Adipocyte (in vitro differentiated cells): ENCODE measurements around the gene EFEMP1.
"Not testable (repeated sequence)": the region's sequence is repeated elsewhere in the genome, so short reads cannot be mapped to it uniquely, and the experiment has no call there.

ENCODE experiments used
- DNase-seq: peaks from one replicate; pipeline ENCODE4 v3.0.0-alpha.2; 2015; ENCODE audit warnings: low read depth
- H3K27me3 ChIP-seq: replicated peaks from 2 replicates; pipeline ENCODE4 v1.7.0; 2013; ENCODE audit warnings: mild to moderate bottlenecking, low read length, moderate library complexity; ENCODE audit not compliant: control insufficient read depth, insufficient read depth
- H3K36me3 ChIP-seq: 2 replicates; pipeline ENCODE4 v1.7.0; 2013; ENCODE audit warnings: low read length, mild to moderate bottlenecking, moderate library complexity; ENCODE audit not compliant: control insufficient read depth, insufficient read depth, severe bottlenecking
- H3K4me1 ChIP-seq: 2 replicates; pipeline ENCODE4 v1.7.0; 2013; ENCODE audit warnings: mild to moderate bottlenecking, low read length, moderate library complexity; ENCODE audit not compliant: control insufficient read depth, insufficient read depth
- H3K4me3 ChIP-seq: 2 replicates; pipeline ENCODE4 v1.7.0; 2013; ENCODE audit warnings: mild to moderate bottlenecking, low read length, moderate library complexity
- H3K9ac ChIP-seq: 2 replicates; pipeline ENCODE4 v1.7.0; 2013; ENCODE audit warnings: mild to moderate bottlenecking, low read length, moderate library complexity
- H3K9me3 ChIP-seq: 2 replicates; pipeline ENCODE4 v1.7.0; 2013; ENCODE audit warnings: mild to moderate bottlenecking, low read length, moderate library complexity; ENCODE audit not compliant: control insufficient read depth

Gene EFEMP1

GRCh38 chr2:55843994-55844345, 79.6 kb downstream of the EFEMP1 start:
- peaks cover 34% of the 10 kb centered on the region for H3K4me1 ChIP-seq
- H3K4me3 ChIP-seq: no peak overlapping the region
- no peak for DNase-seq
- no peaks in the 10 kb centered on the region for H3K36me3 ChIP-seq
- no peaks in the 10 kb centered on the region for H3K9me3 ChIP-seq
- no peak overlapping the region for H3K9ac ChIP-seq
- H3K27me3 ChIP-seq: no peaks in the 10 kb centered on the region

- H3K4me1 ChIP-seq: peaks cover 34% of the 10 kb centered on the region
- H3K4me3 ChIP-seq: no peak overlapping the region
- DNase-seq: peak; percentile 78
- no peak overlapping the region for H3K9ac ChIP-seq
- H3K36me3 ChIP-seq: no peaks in the 10 kb centered on the region
- no peaks in the 10 kb centered on the region for H3K27me3 ChIP-seq
- H3K9me3 ChIP-seq: no peaks in the 10 kb centered on the region
These were observed 80.2 kb downstream of the EFEMP1 start for GRCh38 chr2:55843096-55843993.

GRCh38 chr2:55842046-55842445, 81.5 kb downstream of the EFEMP1 start:
- no peak overlapping the region for H3K4me3 ChIP-seq
- no peak for DNase-seq
- no peaks in the 10 kb centered on the region for H3K27me3 ChIP-seq

GRCh38 chr2:55840460-55840859, 83.1 kb downstream of the EFEMP1 start:
- no peak for DNase-seq
- no peaks in the 10 kb centered on the region for H3K9me3 ChIP-seq
- no peaks in the 10 kb centered on the region for H3K27me3 ChIP-seq
- H3K36me3 ChIP-seq: no peaks in the 10 kb centered on the region
- no peak overlapping the region for H3K9ac ChIP-seq
- H3K4me3 ChIP-seq: no peak overlapping the region
- peaks cover 34% of the 10 kb centered on the region for H3K4me1 ChIP-seq

More at GRCh38 chr2:55842046-55842445, 81.5 kb downstream of the EFEMP1 start:
- H3K4me1 ChIP-seq: peaks cover 34% of the 10 kb centered on the region
- no peaks in the 10 kb centered on the region for H3K9me3 ChIP-seq
- H3K36me3 ChIP-seq: no peaks in the 10 kb centered on the region
- H3K9ac ChIP-seq: no peak overlapping the region

GRCh38 chr2:55839182-55839819, 84.3 kb downstream of the EFEMP1 start:
- Histone ChIP-seq H3K9ac (no peak overlapping the region), H3K4me3 (no peak overlapping the region), H3K27me3 (no peaks in the 10 kb centered on the region), H3K9me3 (no peaks in the 10 kb centered on the region), H3K36me3 (no peaks in the 10 kb centered on the region), H3K4me1 (peaks cover 27% of the 10 kb centered on the region)
- DNase-seq: peak; percentile 40

- H3K9ac ChIP-seq: no peak overlapping the region
- H3K27me3 ChIP-seq: no peaks in the 10 kb centered on the region
- no peak overlapping the region for H3K4me3 ChIP-seq
- no peaks in the 10 kb centered on the region for H3K36me3 ChIP-seq
- no peaks in the 10 kb centered on the region for H3K9me3 ChIP-seq
- DNase-seq: no peak
- H3K4me1 ChIP-seq: peaks cover 20% of the 10 kb centered on the region
These were observed 84.9 kb downstream of the EFEMP1 start for GRCh38 chr2:55838653-55839052.

GRCh38 chr2:55838117-55838516, 85.5 kb downstream of the EFEMP1 start:
- not testable (repeated sequence) for H3K9ac ChIP-seq, H3K4me3 ChIP-seq, H3K27me3 ChIP-seq, H3K36me3 ChIP-seq, H3K9me3 ChIP-seq, DNase-seq
- peaks cover 16% of the 10 kb centered on the region for H3K4me1 ChIP-seq

GRCh38 chr2:55837073-55837472, 86.5 kb downstream of the EFEMP1 start:
- no peaks in the 10 kb centered on the region for H3K36me3 ChIP-seq
- no peak for DNase-seq
- H3K9ac ChIP-seq: no peak overlapping the region
- H3K4me3 ChIP-seq: no peak overlapping the region
- no peaks in the 10 kb centered on the region for H3K27me3 ChIP-seq
- peaks cover 6% of the 10 kb centered on the region for H3K4me1 ChIP-seq
- H3K9me3 ChIP-seq: no peaks in the 10 kb centered on the region

GRCh38 chr2:55831671-55832410, 91.7 kb downstream of the EFEMP1 start:
- not testable (repeated sequence) for DNase-seq, H3K4me3 ChIP-seq, H3K9ac ChIP-seq, H3K27me3 ChIP-seq, H3K36me3 ChIP-seq, H3K9me3 ChIP-seq
- H3K4me1 ChIP-seq: peaks cover 15% of the 10 kb centered on the region

GRCh38 chr2:55827855-55828254, 95.7 kb downstream of the EFEMP1 start:
- H3K36me3 ChIP-seq: no peaks in the 10 kb centered on the region
- DNase-seq: peak; percentile 58
- H3K9me3 ChIP-seq: no peaks in the 10 kb centered on the region
- no peak overlapping the region for H3K4me3 ChIP-seq
- peak overlapping the region; percentile 20 for H3K9ac ChIP-seq
- H3K4me1 ChIP-seq: peaks cover 15% of the 10 kb centered on the region
- H3K27me3 ChIP-seq: no peaks in the 10 kb centered on the region

GRCh38 chr2:55827428-55827827, 96.2 kb downstream of the EFEMP1 start:
- H3K4me3 ChIP-seq, H3K9me3 ChIP-seq: not testable (repeated sequence)

More at GRCh38 chr2:55827428-55827827, 96.2 kb downstream of the EFEMP1 start:
- not testable (repeated sequence) for H3K27me3 ChIP-seq, DNase-seq, H3K36me3 ChIP-seq
- Histone ChIP-seq H3K9ac (peak overlapping the region; percentile 20), H3K4me1 (peaks cover 15% of the 10 kb centered on the region)
